ENCODE measurements around the gene CERK. TPM values are rescaled to one million over a fixed set of nuclear protein-coding genes. Genes with fewer than 3 reads are reported as not detected.

Gene CERK
- total and polyA plus RNA-seq, 7 experiments from 2014 or later = 40.4 to 138 (median 67.5) TPM

- Mint-ChIP-seq H3K9me3 (peaks cover 0 to 6% (median 0%) of the 10 kb centered on the region in 11 donors), H3K27me3 (peaks cover 0 to 3% (median 0%) of the 10 kb centered on the region in 5 donors), H3K27ac (peak overlapping the region; percentile 17 to 99 (median 67)), H3K36me3 (no peaks in the 10 kb centered on the region), H3K4me3 (peak overlapping the region in 1 of 10 donors; percentile 39), H3K4me1 (peaks cover 21 to 31% (median 28%) of the 10 kb centered on the region in 7 donors)
- DNase-seq = no peak
- ChIA-PET POLR2A (interaction anchor here (15.9 kb wide), 1 partner anchor 15 kb away, joined by 255 read pairs; the partner anchor contains the start of gene TBC1D22A), CTCF (no interaction called here)
- intact Hi-C loops (cut with micrococcal nuclease) = no loop called here
- no peak for ATAC-seq
- no peaks in the 10 kb centered on the region for H3K27me3 ChIP-seq (ENCODE audit: control insufficient read depth in 2 of 2, insufficient read depth in 2 of 2, low read length in 2 of 2)
- no peaks in the 10 kb centered on the region for H3K36me3 ChIP-seq (ENCODE audit: control insufficient read depth in 2 of 3, insufficient read depth in 3 of 3, low read length in 3 of 3)
- H3K4me1 ChIP-seq (ENCODE audit: control insufficient read depth in 2 of 2, insufficient read depth in 2 of 2, low read length in 2 of 2) = peaks cover 29% of the 10 kb centered on the region in 2 donors
- H3K4me3 ChIP-seq (ENCODE audit: low read length) = no peak overlapping the region
- no peak overlapping the region for H3K27ac ChIP-seq (ENCODE audit: low read depth, low read length)
- no peaks in the 10 kb centered on the region for H3K9me3 ChIP-seq (ENCODE audit: control insufficient read depth in 2 of 3, low read length in 3 of 3)
Measured at GRCh38 chr22:46746192-46746591, 8.1 kb upstream of the CERK start.

- Mint-ChIP-seq H3K27me3 (peaks cover 0 to 3% (median 0%) of the 10 kb centered on the region in 5 donors), H3K27ac (peak overlapping the region in 2 of 9 donors; percentile 11 to 75), H3K4me1 (peaks cover 9 to 21% (median 17%) of the 10 kb centered on the region in 7 donors), H3K36me3 (no peaks in the 10 kb centered on the region), H3K4me3 (no peak overlapping the region), H3K9me3 (peaks cover 0 to 6% (median 0%) of the 10 kb centered on the region in 11 donors)
- H3K27ac ChIP-seq (ENCODE audit: low read depth, low read length) = no peak overlapping the region
- intact Hi-C loops (cut with micrococcal nuclease) = no loop called here
- no peaks in the 10 kb centered on the region for H3K9me3 ChIP-seq (ENCODE audit: control insufficient read depth in 2 of 3, low read length in 3 of 3)
- H3K36me3 ChIP-seq (ENCODE audit: control insufficient read depth in 2 of 3, insufficient read depth in 3 of 3, low read length in 3 of 3) = no peaks in the 10 kb centered on the region
- H3K4me3 ChIP-seq (ENCODE audit: low read length) = no peak overlapping the region
- no peaks in the 10 kb centered on the region for H3K27me3 ChIP-seq (ENCODE audit: control insufficient read depth in 2 of 2, insufficient read depth in 2 of 2, low read length in 2 of 2)
- ATAC-seq (no peak), DNase-seq (no peak)
- ChIA-PET CTCF (no interaction called here), POLR2A (interaction anchor here (15.9 kb wide), 1 partner anchor 16 kb away, joined by 255 read pairs; the partner anchor contains the start of gene TBC1D22A)
- H3K4me1 ChIP-seq (ENCODE audit: control insufficient read depth in 2 of 2, insufficient read depth in 2 of 2, low read length in 2 of 2) = peaks cover 16 to 17% of the 10 kb centered on the region in 2 donors
Measured at GRCh38 chr22:46744581-46744980, 6.5 kb upstream of the CERK start.

- H3K27ac ChIP-seq (ENCODE audit: low read depth, low read length) = no peak overlapping the region
- H3K4me3 Mint-ChIP-seq = no peak overlapping the region
- H3K27ac Mint-ChIP-seq = peak overlapping the region in 2 of 9 donors; percentile 28 to 51
- intact Hi-C loops (cut with micrococcal nuclease) = no loop called here
- ATAC-seq (no peak), DNase-seq (no peak)
- no peaks in the 10 kb centered on the region for H3K27me3 ChIP-seq (ENCODE audit: control insufficient read depth in 2 of 2, insufficient read depth in 2 of 2, low read length in 2 of 2)
- peaks cover 0 to 3% (median 0%) of the 10 kb centered on the region in 5 donors for H3K27me3 Mint-ChIP-seq
- H3K4me1 Mint-ChIP-seq = peaks cover 7 to 18% (median 14%) of the 10 kb centered on the region in 7 donors
- peaks cover 10 to 11% of the 10 kb centered on the region in 2 donors for H3K4me1 ChIP-seq (ENCODE audit: control insufficient read depth in 2 of 2, insufficient read depth in 2 of 2, low read length in 2 of 2)
- H3K4me3 ChIP-seq (ENCODE audit: low read length) = no peak overlapping the region
- H3K9me3 ChIP-seq (ENCODE audit: control insufficient read depth in 2 of 3, low read length in 3 of 3) = no peaks in the 10 kb centered on the region
- peaks cover 0 to 6% (median 0%) of the 10 kb centered on the region in 11 donors for H3K9me3 Mint-ChIP-seq
- no peaks in the 10 kb centered on the region for H3K36me3 ChIP-seq (ENCODE audit: control insufficient read depth in 2 of 3, insufficient read depth in 3 of 3, low read length in 3 of 3)
- H3K36me3 Mint-ChIP-seq = no peaks in the 10 kb centered on the region
- ChIA-PET POLR2A (interaction anchor here (0.9 to 15.9 kb wide), 2 partner anchors 13 to 18 kb away, joined by 4 to 255 read pairs; partner anchors contain the start of gene TBC1D22A), CTCF (interaction anchor here (2.0 kb wide), 2 partner anchors 15 to 60 kb away, joined by 7 to 9 read pairs; no protein-coding TSS in a partner anchor)
Measured at GRCh38 chr22:46742576-46743221, 4.6 kb upstream of the CERK start.

GRCh38 chr22:46741974-46742519 is 4.0 kb upstream of the CERK start:
- Histone ChIP-seq H3K4me1 (ENCODE audit: control insufficient read depth in 2 of 2, insufficient read depth in 2 of 2, low read length in 2 of 2) (peaks cover 10 to 11% of the 10 kb centered on the region in 2 donors), H3K36me3 (ENCODE audit: control insufficient read depth in 2 of 3, insufficient read depth in 3 of 3, low read length in 3 of 3) (no peaks in the 10 kb centered on the region), H3K9me3 (ENCODE audit: control insufficient read depth in 2 of 3, low read length in 3 of 3) (no peaks in the 10 kb centered on the region), H3K27me3 (ENCODE audit: control insufficient read depth in 2 of 2, insufficient read depth in 2 of 2, low read length in 2 of 2) (no peaks in the 10 kb centered on the region), H3K27ac (ENCODE audit: low read depth, low read length) (no peak overlapping the region), H3K4me3 (ENCODE audit: low read length) (no peak overlapping the region)
- Mint-ChIP-seq H3K27me3 (peaks cover 0 to 3% (median 0%) of the 10 kb centered on the region in 5 donors), H3K27ac (peak overlapping the region in 5 of 9 donors; percentile 21 to 93 (median 72)), H3K4me3 (no peak overlapping the region), H3K9me3 (peaks cover 0 to 6% (median 0%) of the 10 kb centered on the region in 11 donors), H3K36me3 (peaks cover 0 to 2% (median 0%) of the 10 kb centered on the region in 5 donors), H3K4me1 (peaks cover 10 to 23% (median 18%) of the 10 kb centered on the region in 7 donors)
- no peak for DNase-seq
- no peak for ATAC-seq
- CTCF ChIA-PET = interaction anchor here (2.0 kb wide), 2 partner anchors 16 to 61 kb away, joined by 7 to 9 read pairs; no protein-coding TSS in a partner anchor
- intact Hi-C loops (cut with micrococcal nuclease) = no loop called here
- POLR2A ChIA-PET = interaction anchor here (0.9 to 15.9 kb wide), 3 partner anchors 7 to 43 kb away, joined by 6 to 255 read pairs (median 43); partner anchors contain the start of gene TBC1D22A

GRCh38 chr22:46740910-46741780 is 3.1 kb upstream of the CERK start:
- Mint-ChIP-seq H3K27me3 (peaks cover 0 to 2% (median 0%) of the 10 kb centered on the region in 5 donors), H3K27ac (peak overlapping the region in 7 of 9 donors; percentile 44 to 94 (median 86)), H3K4me1 (peaks cover 16 to 27% (median 23%) of the 10 kb centered on the region in 7 donors), H3K36me3 (peaks cover 0 to 7% (median 0%) of the 10 kb centered on the region in 5 donors), H3K4me3 (peak overlapping the region in 2 of 10 donors; percentile 10 to 38), H3K9me3 (peaks cover 0 to 6% (median 0%) of the 10 kb centered on the region in 11 donors)
- ChIA-PET CTCF (interaction anchor here (0.6 to 2.0 kb wide), 3 partner anchors 17 to 61 kb away, joined by 3 to 9 read pairs (median 7); no protein-coding TSS in a partner anchor), POLR2A (interaction anchor here (0.9 to 15.9 kb wide), 4 partner anchors 8 to 42 kb away, joined by 3 to 255 read pairs (median 24); partner anchors contain the start of gene TBC1D22A)
- Histone ChIP-seq H3K36me3 (ENCODE audit: control insufficient read depth in 2 of 3, insufficient read depth in 3 of 3, low read length in 3 of 3) (no peaks in the 10 kb centered on the region), H3K9me3 (ENCODE audit: control insufficient read depth in 2 of 3, low read length in 3 of 3) (no peaks in the 10 kb centered on the region), H3K4me3 (ENCODE audit: low read length) (no peak overlapping the region), H3K27ac (ENCODE audit: low read depth, low read length) (no peak overlapping the region), H3K27me3 (ENCODE audit: control insufficient read depth in 2 of 2, insufficient read depth in 2 of 2, low read length in 2 of 2) (no peaks in the 10 kb centered on the region), H3K4me1 (ENCODE audit: control insufficient read depth in 2 of 2, insufficient read depth in 2 of 2, low read length in 2 of 2) (peaks cover 19% of the 10 kb centered on the region in 2 donors)
- ATAC-seq (no peak), DNase-seq (no peak)
- intact Hi-C loops (cut with micrococcal nuclease) = no loop called here

Data from naive thymus-derived CD4-positive, alpha-beta T cell (primary cell).